Prostate gland (tissue), 2 donors: ENCODE data around the gene CACNA2D1.

Experiments used
- CTCF ChIP-seq, 4 experiments: fragments of 200-600 bp in 2 of 4; fragments of 450-650 bp in 2 of 4; sonication (generic) in 2 of 4; IDR thresholded peaks; 1 replicate in 3 of 4; 2 replicates in 1 of 4; pipeline ENCODE4 v1.5.1; 2016 to 2019; ENCODE audit warnings: antibody characterized with exemption in 4 of 4, mild to moderate bottlenecking in 2 of 4, moderate library complexity in 2 of 4
- POLR2A ChIP-seq: fragments of 450-650 bp; IDR thresholded peaks from one replicate; pipeline ENCODE4 v1.6.1; 2016; ENCODE audit warnings: antibody characterized with exemption, mild to moderate bottlenecking
- POLR2AphosphoS5 ChIP-seq: sonication (generic); formaldehyde crosslinking; IDR thresholded peaks from one replicate; pipeline ENCODE4 v1.6.1; 2017; ENCODE audit warnings: antibody characterized with exemption

- TF ChIP-seq POLR2A = no peak
- no peak for TF ChIP-seq CTCF (IDR thresholded peaks at IDR 0.05)
- TF ChIP-seq POLR2AphosphoS5 = no peak
Observed at GRCh38 chr7:82395147-82395546, 48.4 kb downstream of the CACNA2D1 start.
